Osteocyte (in vitro differentiated cells): Measurements from ENCODE around the gene NRG2. TPM values are rescaled to one million over a fixed set of nuclear protein-coding genes. Genes with fewer than 3 reads are reported as not detected.
A peak's percentile ranks its signal among the peaks of the same experiment; 100 is the strongest.

Experiments used
- DNase-seq: peaks from one replicate; pipeline ENCODE4 v3.0.0; 2021; ENCODE audit warnings: mixed read lengths; ENCODE audit not compliant: unreplicated experiment; ENCODE audit errors: extremely low spot score
- H3K27ac Mint-ChIP-seq: one replicate; pipeline ENCODE4 v1.8.0; 2021; ENCODE audit warnings: mild to moderate bottlenecking, mixed read lengths; ENCODE audit not compliant: unreplicated experiment
- H3K27me3 Mint-ChIP-seq: one replicate; pipeline ENCODE4 v1.8.0; 2021; ENCODE audit warnings: mixed read lengths; ENCODE audit not compliant: unreplicated experiment
- H3K36me3 Mint-ChIP-seq: one replicate; pipeline ENCODE4 v1.8.0; 2021; ENCODE audit warnings: mixed read lengths; ENCODE audit not compliant: unreplicated experiment
- H3K4me1 Mint-ChIP-seq: one replicate; pipeline ENCODE4 v1.8.0; 2021; ENCODE audit warnings: mixed read lengths; ENCODE audit not compliant: unreplicated experiment
- H3K4me3 Mint-ChIP-seq: one replicate; pipeline ENCODE4 v1.8.0; 2021; ENCODE audit warnings: mild to moderate bottlenecking, moderate library complexity, mixed read lengths; ENCODE audit not compliant: unreplicated experiment
- H3K9me3 Mint-ChIP-seq: one replicate; pipeline ENCODE4 v1.8.0; 2021; ENCODE audit warnings: mixed read lengths; ENCODE audit not compliant: unreplicated experiment
- long read RNA-seq: library from polyadenylated mRNA; unstranded; transcript quantifications from one replicate; pipeline ENCODE4 v2.0.0, GENCODE V29; 2021
- total RNA-seq: library from RNA; stranded (reverse); gene quantifications from 2 replicates; pipeline ENCODE4 v1.2.1, GENCODE V29; 2021
- TF ChIP-seq, protein P1 (sequence below): fragments of 200-600 bp; sonication (generic); IDR thresholded peaks from 2 replicates; pipeline ENCODE4 v1.5.0; 2021; ENCODE audit warnings: antibody characterized with exemption, mild to moderate bottlenecking, moderate library complexity

NRG2 gene
- 0.86 and 1.5 TPM in 2 replicates for total RNA-seq
- long read RNA-seq = 0 reads

DNA sequence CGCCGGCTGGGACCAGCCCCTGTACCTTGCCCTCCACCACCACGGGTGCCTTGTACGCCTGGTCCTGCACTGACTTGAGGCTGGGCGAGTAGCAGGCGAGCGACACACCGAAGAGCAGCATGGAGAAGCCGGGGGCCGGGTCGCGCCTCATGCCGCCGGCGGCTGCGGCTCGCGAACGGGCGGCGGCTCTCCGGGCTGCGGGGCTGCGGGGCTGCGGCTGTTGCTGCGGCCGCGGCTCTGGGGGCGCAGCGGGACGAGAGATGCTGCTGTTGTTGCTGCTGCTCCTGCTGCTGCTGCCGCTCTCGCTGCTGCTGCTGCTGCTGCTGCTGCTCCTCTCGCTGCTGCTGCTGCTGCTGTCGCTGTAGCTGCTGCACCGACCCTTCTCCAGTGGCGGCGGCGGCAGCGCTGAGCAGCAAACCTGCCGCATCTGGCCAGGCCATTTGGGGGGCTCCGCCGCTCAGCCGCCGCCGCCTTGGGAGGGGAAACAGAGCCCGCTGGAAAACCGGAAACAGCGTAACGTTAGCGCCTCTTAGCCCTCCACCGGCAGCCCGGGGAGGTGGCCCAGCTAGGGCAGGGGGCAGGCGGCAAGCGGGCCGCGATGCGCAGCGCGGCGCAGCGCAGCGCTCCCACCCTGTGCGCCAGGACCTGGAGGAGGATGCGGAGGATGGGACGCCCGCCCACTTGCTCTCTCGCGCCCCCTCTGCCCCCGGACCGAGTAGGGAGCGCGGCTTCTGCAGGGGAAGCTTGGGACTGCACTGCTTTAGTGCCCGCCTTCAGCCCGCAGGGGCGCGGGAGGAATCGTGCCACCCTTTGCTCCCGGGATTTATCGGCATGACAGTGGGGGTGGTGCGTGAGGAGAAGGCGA lies at the start of gene NRG2:
Gene NRG2 (minus strand): TSS at position 657 of the 865 bp plus-strand sequence.
- H3K9me3 Mint-ChIP-seq = no peaks in the 10 kb centered on the region
- peak within 1 kb of the TSS; percentile 74 for H3K4me3 Mint-ChIP-seq
- no peak within 1 kb of the TSS for H3K27ac Mint-ChIP-seq
- peaks cover 36% of the 10 kb centered on the region for H3K4me1 Mint-ChIP-seq
- H3K27me3 Mint-ChIP-seq = peaks cover 28% of the 10 kb centered on the region
- H3K36me3 Mint-ChIP-seq = no peaks in the 10 kb centered on the region
- peak; percentile 88 for DNase-seq
- TF ChIP-seq, protein P1, sequence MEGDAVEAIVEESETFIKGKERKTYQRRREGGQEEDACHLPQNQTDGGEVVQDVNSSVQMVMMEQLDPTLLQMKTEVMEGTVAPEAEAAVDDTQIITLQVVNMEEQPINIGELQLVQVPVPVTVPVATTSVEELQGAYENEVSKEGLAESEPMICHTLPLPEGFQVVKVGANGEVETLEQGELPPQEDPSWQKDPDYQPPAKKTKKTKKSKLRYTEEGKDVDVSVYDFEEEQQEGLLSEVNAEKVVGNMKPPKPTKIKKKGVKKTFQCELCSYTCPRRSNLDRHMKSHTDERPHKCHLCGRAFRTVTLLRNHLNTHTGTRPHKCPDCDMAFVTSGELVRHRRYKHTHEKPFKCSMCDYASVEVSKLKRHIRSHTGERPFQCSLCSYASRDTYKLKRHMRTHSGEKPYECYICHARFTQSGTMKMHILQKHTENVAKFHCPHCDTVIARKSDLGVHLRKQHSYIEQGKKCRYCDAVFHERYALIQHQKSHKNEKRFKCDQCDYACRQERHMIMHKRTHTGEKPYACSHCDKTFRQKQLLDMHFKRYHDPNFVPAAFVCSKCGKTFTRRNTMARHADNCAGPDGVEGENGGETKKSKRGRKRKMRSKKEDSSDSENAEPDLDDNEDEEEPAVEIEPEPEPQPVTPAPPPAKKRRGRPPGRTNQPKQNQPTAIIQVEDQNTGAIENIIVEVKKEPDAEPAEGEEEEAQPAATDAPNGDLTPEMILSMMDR = peak; percentile 39

DNA sequence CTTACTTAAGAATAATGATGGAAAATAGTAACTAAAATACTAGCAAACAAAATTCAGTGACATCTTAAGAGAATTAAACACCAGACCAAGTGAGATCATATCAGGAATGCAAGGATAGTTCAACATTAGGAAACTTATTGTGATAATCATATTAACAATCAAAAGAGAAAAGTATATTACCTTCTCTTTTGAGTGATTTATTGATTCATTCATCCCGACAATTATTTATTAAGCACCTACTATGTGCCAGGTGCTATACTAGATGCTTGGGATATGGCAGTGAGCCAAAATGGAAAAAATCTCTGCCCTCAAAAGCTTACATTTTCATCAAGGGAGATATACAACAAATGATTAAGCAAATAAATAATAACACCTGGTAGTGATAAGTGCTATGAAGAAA lies 47.2 kb upstream of the NRG2 start:
- Mint-ChIP-seq H3K9me3 (peaks cover 21% of the 10 kb centered on the region), H3K4me1 (no peaks in the 10 kb centered on the region), H3K27me3 (peaks cover 65% of the 10 kb centered on the region), H3K27ac (no peak overlapping the region), H3K36me3 (peaks cover 6% of the 10 kb centered on the region), H3K4me3 (no peak overlapping the region)
- DNase-seq = no peak
- TF ChIP-seq, protein P1 = no peak

DNA sequence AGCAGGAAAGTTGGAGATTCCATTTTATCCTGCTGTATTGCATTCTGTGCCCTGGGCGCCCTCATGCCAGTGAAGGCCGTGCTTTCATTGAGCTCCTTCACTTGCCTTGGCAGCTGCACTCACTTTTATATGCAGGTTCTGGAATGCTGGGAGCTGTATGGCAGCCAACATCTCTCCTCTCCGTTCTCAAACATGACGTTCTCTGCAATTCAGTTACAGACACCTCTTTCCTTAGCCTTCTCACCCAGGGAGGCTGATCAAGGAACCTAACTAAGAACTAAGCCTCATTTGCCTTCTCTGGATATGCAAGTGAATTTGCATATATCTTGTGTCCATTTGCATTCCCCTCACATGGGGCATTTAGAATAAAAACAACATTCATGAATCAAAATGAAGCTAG lies 41.4 kb upstream of the NRG2 start:
- Mint-ChIP-seq H3K4me3 (no peak overlapping the region), H3K27ac (no peak overlapping the region), H3K36me3 (peaks cover under 1% of the 10 kb centered on the region), H3K4me1 (no peaks in the 10 kb centered on the region), H3K27me3 (peaks cover 71% of the 10 kb centered on the region), H3K9me3 (peaks cover 7% of the 10 kb centered on the region)
- DNase-seq = no peak
- TF ChIP-seq, protein P1 = no peak

DNA sequence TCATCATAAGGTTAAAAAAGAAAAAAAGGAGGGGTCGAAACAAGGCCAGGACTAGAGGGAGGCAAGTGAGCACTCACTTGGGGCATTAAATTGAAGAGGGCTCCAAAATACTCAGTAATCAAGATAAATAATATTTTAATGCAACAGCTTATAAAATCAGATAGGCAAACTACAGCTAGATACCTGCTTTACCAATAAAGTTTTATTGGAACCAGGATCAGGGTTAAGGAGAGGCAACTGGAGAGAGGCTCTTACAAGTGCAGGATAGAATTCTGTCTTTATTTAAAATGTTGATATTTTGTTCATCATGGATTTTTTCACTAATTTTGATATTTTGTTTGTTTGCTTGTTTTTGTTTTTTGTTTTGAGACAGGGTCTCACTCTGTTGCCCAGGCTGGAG lies 40.6 kb upstream of the NRG2 start:
- H3K4me3 Mint-ChIP-seq = no peak overlapping the region
- H3K27ac Mint-ChIP-seq = no peak overlapping the region
- H3K9me3 Mint-ChIP-seq = no peaks in the 10 kb centered on the region
- TF ChIP-seq, protein P1 = no peak
- no peaks in the 10 kb centered on the region for H3K36me3 Mint-ChIP-seq
- H3K4me1 Mint-ChIP-seq = no peaks in the 10 kb centered on the region
- H3K27me3 Mint-ChIP-seq = peaks cover 65% of the 10 kb centered on the region
- no peak for DNase-seq

DNA sequence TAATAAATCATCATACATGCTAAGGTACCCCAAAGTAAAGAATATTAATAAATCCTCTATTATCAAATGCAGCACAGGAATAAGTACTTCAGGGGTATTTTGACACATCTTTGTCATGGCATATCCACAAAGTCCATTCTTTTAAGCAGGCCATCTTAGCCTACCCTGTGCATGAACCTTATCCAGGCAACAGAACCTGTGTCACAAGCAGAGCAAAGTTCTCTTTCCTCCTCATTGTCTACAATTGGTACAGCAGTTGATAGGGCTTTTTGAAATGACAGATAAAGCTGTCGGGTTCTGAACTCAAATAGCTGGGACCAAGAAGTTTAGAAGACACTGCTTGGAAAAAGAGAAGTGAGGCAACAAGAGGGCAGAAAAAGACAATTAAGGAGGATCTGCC lies 40.0 kb upstream of the NRG2 start:
- peaks cover 66% of the 10 kb centered on the region for H3K27me3 Mint-ChIP-seq
- no peak for DNase-seq
- TF ChIP-seq, protein P1 = no peak
- H3K4me3 Mint-ChIP-seq = no peak overlapping the region
- H3K9me3 Mint-ChIP-seq = no peaks in the 10 kb centered on the region
- H3K4me1 Mint-ChIP-seq = no peaks in the 10 kb centered on the region
- no peaks in the 10 kb centered on the region for H3K36me3 Mint-ChIP-seq
- no peak overlapping the region for H3K27ac Mint-ChIP-seq
